DMS 273 (cell line): ENCODE results near the gene CD79B.

Experiments used
- DNase-seq: peaks from one replicate; lab custom pipeline; 2025; ENCODE audit not compliant: unreplicated experiment; lab: John Stamatoyannopoulos, UW

The CD79B gene

GRCh38 chr17:63931981-63932561, at the start of gene CD79B:
Gene CD79B (minus strand): TSS chr17:63932331. CDS start chr17:63932261, 70 bp downstream.
- DNase-seq, result no peak

DNA sequence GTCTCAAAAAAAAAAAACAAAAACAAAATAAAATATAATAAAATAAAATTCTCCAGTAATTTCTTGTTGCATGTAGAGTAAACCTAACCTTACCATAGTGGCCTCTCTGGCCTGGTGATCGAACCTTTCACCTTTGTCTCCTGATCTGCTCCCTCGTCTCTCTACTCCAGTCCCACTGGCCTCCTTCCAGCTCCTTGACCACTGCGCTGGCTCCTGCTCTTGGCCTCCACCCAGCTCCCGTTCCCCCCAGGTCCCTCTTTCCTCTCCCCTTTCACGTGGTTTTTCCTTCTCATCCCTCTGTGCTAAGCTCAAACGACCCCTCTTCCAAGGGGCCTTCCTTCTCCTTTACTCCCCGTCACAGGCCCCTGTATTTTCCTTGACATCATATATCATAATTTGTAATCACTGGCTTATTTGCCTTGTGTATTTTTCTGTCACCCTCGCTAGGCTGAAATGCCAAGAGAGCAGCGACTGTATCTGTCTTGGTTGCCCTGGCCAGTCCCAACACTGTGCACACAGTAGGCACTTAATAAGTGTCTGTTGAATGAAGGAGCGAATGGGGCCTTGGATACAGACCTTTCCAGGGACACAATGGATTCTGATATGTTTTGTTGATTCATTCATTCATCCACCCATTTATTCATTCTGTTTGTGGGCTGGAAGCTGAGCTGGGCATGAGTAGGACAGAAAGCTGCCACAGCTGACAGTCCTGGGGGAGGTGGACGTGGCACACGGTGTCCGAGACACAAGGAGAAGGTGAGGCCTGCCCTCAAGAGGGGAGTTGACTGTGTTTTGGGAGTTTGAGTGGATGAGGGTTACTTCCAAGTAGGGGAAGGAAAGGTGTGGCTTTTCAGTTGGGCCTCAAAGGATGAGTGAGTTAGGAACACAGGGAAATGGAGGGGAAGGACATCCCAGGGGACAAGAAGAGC, 46.4 kb upstream of the CD79B start:
- DNase-seq, result no peak

GRCh38 chr17:63976702-63977101, 44.6 kb upstream of the CD79B start:
- DNase-seq, result no peak

GRCh38 chr17:63975541-63976092, 43.5 kb upstream of the CD79B start:
- no peak for DNase-seq

DNA sequence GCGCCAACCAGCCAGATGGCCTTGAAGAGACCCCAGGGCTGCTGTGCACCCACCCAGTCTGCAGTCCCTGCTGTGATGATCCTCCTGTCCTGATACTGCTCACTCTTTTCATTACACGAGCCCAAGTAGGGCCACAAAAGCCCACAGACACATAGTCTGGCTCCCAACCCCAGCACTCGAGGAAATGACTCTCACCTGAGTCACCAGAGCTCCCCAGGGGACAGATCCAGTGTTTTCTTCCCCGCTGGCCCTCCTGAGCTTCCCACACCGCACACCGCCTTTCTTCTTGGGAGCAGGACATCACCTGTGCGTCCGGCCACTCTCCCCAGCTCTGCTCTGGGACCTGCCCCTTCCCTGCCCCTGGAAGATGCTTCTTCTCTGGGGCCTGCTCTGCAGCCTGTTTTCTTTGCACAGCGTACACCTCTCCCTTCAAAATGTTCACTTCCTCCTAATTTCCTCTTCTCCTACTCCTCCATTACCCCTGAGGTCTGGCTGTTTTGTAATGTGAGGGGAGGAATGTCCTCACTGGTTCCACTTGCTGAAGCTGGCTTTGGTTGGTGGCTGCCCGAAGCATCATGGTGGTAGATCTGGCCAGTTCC, 42.6 kb upstream of the CD79B start:
- no peak for DNase-seq

DNA sequence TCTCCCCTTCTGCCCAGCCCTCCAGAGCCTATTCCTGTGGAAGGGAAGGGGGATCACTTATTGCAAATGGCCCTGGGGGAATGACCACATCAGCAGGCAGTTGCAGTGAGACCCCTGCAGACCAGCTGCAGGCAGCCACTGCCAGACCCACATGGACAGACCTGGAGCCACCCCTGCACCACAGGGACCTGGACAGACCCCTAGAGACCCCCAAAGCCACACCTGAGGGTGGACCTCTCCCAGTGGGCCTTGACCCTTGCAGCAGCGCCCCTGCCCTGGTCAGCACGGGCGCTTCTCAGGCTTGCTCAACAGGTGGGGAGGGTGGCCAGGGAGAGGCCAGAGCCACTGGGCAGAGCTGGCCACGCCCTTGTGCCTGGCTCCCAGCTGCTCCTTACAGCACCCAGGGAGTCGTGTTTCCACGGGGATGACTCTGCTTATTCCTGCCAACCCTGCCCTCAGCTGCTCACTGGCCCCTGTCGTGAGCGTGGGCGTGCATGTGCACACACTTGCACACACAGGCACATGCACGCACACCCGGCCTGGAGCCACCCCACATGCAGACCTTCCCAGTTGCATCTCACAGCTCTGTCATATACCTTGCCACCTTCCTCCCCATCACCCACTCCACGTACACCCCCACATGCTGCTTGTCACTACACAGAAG, 41.9 kb upstream of the CD79B start:
- DNase-seq, result peak; percentile 32

DNA sequence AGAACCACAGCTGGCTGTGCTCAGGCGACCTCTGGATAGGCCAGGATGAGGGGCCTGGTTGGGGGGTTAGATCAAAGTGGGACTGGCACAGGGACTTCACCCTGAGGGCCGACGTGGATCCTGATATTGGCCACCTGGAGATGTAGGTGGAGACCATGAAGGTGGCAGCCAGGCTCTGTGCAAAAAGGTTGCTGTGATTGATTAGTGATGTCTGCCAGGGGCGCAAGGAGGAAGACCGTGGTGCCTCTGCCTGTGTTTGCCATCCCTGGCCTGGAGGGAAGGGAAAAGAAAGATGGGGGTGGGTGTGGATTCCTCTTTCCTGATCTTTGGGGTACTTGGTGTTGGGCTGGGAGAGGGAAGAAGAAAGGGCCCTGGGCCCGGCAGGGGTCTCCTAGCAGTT, 41.1 kb upstream of the CD79B start:
- DNase-seq, result no peak

DNA sequence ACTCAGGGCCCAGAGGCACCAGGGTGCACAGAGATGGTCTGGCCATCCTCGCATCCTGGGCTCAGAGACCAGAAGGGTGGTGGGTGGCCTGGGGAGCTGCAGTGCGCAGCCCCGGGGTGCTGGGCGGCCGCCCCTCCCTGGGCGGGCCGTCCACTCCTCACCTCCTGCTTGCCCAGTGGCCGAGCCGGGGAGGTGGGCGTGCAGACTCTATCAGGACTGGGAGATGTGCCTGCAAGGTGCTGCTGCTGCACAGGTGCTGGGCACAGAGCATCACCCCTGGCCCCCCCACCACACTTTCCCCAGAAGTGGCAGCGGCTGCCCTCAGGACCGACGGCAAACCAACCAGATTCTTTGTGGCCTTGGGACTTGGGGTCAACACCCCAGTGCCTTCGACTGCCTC, 40.7 kb upstream of the CD79B start, which contains the start of gene SCN4A:
SCN4A (minus strand) TSS at position 123 of the 400 bp plus-strand sequence; CDS start at position 46, 77 bp downstream.
- no peak for DNase-seq

DNA sequence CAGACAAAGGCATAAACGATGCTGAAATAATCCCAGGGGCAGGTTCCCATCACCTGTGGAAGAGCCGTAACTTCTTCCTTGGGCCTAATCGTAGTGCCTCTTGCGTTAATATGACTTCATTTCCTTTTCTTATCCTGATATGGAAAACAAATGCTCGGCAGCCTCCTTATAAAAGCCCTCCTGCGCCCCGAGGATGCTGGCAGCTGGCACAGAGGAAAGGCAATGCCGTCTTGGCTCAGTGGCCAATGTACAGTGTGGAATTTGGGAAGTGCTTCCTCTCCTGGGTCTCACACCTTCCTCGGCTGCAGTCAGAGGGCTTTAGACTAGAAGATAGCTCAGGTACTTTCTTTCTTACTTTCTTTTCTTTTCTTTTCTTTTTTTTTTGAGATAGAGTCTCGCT, 37.1 kb upstream of the CD79B start:
- no peak for DNase-seq

GRCh38 chr17:63967953-63968352, 35.8 kb upstream of the CD79B start:
- no peak for DNase-seq

DNA sequence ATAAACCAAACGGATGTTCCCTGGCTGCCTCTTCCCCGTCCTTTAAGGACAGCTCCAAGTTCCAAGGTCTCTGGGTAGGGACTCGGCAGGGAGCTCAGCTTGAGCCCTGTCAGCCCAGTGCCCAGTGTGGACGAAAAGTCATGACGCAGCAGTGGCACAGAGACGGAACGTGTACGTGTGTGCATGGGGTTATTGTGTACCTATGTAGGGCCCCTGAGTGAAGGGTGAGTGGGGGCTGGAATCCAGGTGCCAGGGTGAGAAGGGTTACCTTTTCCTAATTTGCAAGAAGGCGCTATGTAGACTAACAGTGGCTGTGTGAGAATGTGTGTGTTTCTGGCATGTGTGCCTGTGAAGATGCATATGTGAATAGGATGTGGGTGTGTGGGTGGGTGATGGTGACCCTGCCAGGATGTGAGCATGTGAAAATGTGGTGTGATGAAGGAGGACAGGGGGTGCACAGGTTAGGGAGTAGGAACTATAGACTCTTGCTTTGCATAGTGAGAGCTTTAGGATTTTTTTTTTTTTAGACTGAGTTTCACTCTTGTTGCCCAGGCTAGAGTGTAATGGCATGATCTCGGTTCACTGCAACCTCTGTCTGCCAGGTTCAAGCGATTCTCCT, 34.6 kb upstream of the CD79B start:
- DNase-seq, result no peak

DNA sequence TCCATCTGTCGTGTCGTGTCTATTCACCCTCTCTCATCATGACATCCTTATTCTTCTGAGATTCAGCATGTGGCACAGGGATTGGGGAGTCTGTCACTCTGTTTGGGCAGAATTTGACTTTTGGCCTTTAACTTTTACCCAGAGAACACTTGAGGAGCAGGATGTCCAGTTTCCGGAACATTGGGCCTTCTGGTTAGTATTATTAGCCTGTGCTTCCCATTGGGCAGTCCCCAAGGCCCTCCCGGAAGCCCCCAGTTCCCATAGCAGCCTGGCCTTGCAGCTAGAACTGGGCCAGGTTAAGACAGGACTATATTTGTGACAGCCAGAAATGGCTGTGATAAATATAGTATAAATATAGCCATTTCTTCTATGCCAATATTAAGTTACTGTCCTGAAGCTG, 31.0 kb upstream of the CD79B start:
- DNase-seq, result no peak

GRCh38 chr17:63962298-63962744, 30.2 kb upstream of the CD79B start:
- no peak for DNase-seq

DNA sequence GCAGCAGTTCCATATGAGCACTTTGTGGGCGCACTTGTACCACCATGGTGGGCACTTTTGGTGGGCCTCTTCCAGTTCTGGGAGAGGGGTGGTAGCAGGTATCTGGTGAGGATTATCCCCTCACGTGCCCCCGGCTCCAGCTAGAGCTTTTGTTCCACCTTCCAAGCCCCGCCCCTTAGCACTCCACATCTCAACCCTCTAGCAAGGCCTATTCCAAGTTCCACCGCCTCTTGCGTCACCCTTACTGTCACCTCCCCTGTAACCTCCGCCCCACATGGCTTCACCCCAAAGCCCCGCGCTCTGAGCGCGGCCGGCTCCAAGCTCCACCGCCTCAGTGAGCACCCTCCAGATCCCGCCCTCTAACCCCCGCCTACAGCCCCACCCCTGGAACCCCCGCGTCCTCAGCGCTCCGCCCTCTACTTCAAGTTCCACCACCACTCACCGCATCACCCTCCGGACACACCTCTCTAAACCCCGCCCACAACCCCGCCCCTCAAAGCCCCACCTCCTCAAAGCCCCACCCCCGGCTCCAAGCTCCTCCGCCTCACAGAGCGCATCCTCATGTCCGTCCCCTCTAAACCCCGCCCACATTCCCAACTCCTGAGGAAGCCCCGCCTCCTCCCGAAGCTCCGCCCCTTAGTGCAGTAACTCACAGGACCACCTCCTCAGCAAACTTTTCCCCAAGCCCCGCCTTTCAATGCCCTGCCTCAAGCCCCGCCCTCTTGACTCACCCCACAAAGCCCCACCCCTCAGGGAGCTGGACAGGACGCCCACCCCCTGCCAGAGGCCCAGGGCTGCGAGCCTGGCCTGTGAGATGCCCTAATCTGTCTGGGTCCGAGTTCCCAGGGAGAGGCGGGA, 29.5 kb upstream of the CD79B start:
- peak; percentile 42 for DNase-seq

- no peak for DNase-seq
These were observed 28.3 kb upstream of the CD79B start for GRCh38 chr17:63960430-63960829.

DNA sequence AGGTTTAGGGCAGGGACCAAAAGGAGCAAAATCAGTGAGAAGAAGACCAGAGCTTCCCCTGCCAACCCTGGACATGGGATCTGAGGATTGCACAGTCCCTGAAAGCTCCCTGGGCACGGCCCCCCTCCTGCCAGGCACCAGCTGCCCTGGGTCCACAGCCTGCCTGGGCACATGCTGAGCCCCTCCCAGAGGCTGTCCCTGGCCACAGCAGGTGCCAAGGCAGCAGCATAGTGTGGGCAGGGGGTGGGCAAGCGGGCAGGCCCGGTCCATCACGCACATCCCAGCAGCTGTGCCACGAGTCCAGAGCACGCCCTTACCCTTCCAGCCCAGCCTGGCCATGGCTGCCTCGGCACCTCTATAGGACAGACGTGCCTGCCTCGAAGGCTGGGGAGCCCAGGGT, 27.9 kb upstream of the CD79B start:
- DNase-seq, result peak; percentile 28

GRCh38 chr17:63956296-63956920, 24.3 kb upstream of the CD79B start:
- DNase-seq, result no peak

- no peak for DNase-seq
These were observed 23.7 kb upstream of the CD79B start for GRCh38 chr17:63955791-63956190.

- no peak for DNase-seq
These were observed 23.1 kb upstream of the CD79B start for GRCh38 chr17:63955232-63955631.
